Measurements from ENCODE around the gene RAI1.

DNA sequence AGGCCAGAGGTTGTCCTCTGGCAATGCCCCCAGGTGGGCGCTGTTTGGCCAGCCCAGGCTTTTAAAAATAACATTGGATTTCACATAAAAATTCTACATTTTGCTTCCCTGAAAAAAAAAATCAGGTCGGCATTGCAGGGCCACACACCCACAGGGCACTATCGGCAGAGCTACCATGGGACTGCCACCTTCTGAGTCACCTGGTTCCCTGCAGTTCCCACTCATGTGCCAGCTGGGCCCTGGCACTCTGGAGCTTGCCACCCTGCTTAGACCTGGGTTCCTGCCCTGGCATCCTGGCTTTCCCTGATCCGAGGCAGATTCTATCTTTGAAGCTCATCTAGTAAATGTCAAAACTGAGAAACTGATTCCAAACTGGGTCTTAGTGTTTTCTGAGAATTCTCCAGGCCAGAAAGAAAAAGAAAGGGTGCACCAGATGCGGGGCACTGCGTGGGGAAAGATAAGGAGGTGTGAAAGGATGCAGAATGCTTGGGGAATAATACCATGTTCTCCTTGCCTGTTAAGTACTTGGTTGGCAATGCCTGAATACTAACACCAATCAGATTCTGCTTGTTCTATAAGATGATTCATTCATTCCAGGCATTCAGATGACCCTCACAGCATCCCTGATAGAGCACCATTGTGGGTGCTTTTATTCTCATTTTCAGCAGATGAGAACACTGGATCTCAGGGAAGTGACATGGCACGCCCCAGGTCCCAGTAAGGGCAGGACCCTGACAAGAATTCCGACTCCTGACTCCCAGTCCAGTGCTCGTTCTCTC is 51.8 kb downstream of the RAI1 start:
- TF ChIP-seq, protein P1, sequence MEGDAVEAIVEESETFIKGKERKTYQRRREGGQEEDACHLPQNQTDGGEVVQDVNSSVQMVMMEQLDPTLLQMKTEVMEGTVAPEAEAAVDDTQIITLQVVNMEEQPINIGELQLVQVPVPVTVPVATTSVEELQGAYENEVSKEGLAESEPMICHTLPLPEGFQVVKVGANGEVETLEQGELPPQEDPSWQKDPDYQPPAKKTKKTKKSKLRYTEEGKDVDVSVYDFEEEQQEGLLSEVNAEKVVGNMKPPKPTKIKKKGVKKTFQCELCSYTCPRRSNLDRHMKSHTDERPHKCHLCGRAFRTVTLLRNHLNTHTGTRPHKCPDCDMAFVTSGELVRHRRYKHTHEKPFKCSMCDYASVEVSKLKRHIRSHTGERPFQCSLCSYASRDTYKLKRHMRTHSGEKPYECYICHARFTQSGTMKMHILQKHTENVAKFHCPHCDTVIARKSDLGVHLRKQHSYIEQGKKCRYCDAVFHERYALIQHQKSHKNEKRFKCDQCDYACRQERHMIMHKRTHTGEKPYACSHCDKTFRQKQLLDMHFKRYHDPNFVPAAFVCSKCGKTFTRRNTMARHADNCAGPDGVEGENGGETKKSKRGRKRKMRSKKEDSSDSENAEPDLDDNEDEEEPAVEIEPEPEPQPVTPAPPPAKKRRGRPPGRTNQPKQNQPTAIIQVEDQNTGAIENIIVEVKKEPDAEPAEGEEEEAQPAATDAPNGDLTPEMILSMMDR (conservative IDR thresholded peaks at IDR 0.05; ENCODE audit: low read length) = no peak
- no peak for TF ChIP-seq EZH2phosphoT487 (IDR thresholded peaks at IDR 0.05; ENCODE audit: borderline replicate concordance, low read depth, low read length)

All from OCI-LY7 (cell line).